Right atrium auricular region (tissue), 2 donors: ENCODE measurements around the gene RUNX3. TPM values are rescaled to one million over a fixed set of nuclear protein-coding genes. Genes with fewer than 3 reads are reported as not detected.

Experiments
- DNase-seq: peaks from one replicate; pipeline ENCODE4 v3.0.0-alpha.2; 2019; ENCODE audit warnings: low spot score
- H3K27ac ChIP-seq, 2 donors: fragments of 200-600 bp; sonication (generic); 1 replicate in 1 of 2; 2 replicates in 1 of 2; pipeline ENCODE4 v1.5.1; 2016 to 2019
- H3K27me3 ChIP-seq, 2 donors: fragments of 200-600 bp; sonication (generic); one replicate each; pipeline versions ENCODE4 v1.5.1 to v1.6.0; 2017 to 2019
- H3K36me3 ChIP-seq: fragments of 200-600 bp; sonication (generic); one replicate; pipeline ENCODE4 v1.5.1; 2016
- H3K4me1 ChIP-seq, 2 donors: fragments of 200-600 bp; sonication (generic); one replicate each; pipeline versions ENCODE4 v1.5.1 to v1.6.0; 2017 to 2019
- H3K4me3 ChIP-seq, 2 donors: fragments of 200-600 bp; sonication (generic); 1 replicate in 1 of 2; 2 replicates in 1 of 2; pipeline ENCODE4 v1.5.1; 2017 to 2019; ENCODE audit warnings: mild to moderate bottlenecking in 1 of 2, moderate library complexity in 1 of 2
- H3K9me3 ChIP-seq, 2 donors: fragments of 200-600 bp; sonication (generic); one replicate each; pipeline ENCODE4 v1.5.1; 2019
- total RNA-seq, 2 donors: library from RNA; depleted of rRNA; stranded (reverse); fragments of >200 nt; gene quantifications; one replicate each; pipeline ENCODE4 v1.1.0, GENCODE V29; 2016
- TF ChIP-seq, protein P1 (sequence below), 2 donors: fragments of 200-600 bp; sonication (generic); IDR thresholded peaks; one replicate each; pipeline ENCODE4 v1.5.1; 2019; ENCODE audit warnings: antibody characterized with exemption in 2 of 2

The RUNX3 gene
- total RNA-seq, 2 donors from 2014 or later = 0.48 to 2.3 TPM

- Histone ChIP-seq H3K4me1 (no peaks in the 10 kb centered on the region), H3K9me3 (no peaks in the 10 kb centered on the region), H3K36me3 (no peaks in the 10 kb centered on the region), H3K27ac (no peak overlapping the region), H3K27me3 (no peaks in the 10 kb centered on the region), H3K4me3 (no peak overlapping the region)
- TF ChIP-seq, protein P1, sequence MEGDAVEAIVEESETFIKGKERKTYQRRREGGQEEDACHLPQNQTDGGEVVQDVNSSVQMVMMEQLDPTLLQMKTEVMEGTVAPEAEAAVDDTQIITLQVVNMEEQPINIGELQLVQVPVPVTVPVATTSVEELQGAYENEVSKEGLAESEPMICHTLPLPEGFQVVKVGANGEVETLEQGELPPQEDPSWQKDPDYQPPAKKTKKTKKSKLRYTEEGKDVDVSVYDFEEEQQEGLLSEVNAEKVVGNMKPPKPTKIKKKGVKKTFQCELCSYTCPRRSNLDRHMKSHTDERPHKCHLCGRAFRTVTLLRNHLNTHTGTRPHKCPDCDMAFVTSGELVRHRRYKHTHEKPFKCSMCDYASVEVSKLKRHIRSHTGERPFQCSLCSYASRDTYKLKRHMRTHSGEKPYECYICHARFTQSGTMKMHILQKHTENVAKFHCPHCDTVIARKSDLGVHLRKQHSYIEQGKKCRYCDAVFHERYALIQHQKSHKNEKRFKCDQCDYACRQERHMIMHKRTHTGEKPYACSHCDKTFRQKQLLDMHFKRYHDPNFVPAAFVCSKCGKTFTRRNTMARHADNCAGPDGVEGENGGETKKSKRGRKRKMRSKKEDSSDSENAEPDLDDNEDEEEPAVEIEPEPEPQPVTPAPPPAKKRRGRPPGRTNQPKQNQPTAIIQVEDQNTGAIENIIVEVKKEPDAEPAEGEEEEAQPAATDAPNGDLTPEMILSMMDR (IDR thresholded peaks at IDR 0.05) = no peak
- no peak for DNase-seq
Measured at GRCh38 chr1:24946861-24947658, 17.0 kb upstream of the RUNX3 start.

DNA sequence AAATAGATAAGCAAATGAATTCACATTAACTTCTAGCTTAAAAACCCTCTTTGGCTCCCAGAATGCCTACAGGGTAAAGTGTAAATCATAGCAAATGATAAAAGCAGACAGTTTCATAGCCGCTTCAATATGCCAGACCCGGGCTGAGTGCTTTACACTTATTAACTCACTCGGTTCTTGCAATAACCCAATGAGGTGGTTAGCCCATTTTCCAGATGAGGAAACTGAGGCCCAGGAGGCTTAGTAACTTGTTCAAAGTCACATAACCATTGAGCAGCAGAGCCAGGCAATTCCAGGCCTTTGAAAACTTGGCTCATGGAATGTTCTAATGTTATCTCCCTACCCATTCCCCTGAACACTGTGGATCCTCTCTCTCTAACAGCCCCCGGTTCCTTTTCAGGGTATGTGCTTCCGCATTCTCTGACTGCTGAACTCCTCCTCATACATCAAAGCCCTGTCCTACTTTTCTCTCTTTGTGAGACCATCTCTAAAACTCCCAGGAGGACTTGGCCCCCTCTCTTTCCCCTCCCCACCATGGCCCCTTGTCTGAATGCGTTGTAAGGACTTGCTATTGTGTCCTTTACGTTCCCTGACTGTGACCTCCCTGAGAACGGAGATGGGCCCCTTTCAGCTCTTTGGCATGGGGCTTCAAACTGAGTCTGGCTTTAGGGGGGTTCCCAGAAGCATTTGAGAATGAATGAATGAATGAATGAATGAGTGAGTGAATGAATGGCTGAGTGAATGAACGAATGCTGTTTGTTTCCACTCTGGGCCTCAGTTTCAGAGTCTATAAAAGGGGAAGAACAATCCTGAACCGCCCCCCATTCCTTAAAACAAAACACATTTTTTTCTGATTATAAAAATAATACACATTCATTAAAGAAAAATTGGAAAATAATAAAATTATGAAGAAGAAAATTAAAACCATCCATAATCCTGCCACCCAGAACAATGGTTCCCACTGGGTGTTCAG is 15.6 kb upstream of the RUNX3 start:
- Histone ChIP-seq H3K27ac (no peak overlapping the region), H3K4me1 (no peaks in the 10 kb centered on the region), H3K9me3 (no peaks in the 10 kb centered on the region), H3K4me3 (no peak overlapping the region), H3K36me3 (no peaks in the 10 kb centered on the region), H3K27me3 (no peaks in the 10 kb centered on the region)
- TF ChIP-seq, protein P1 (IDR thresholded peaks at IDR 0.05) = no peak
- no peak for DNase-seq

DNA sequence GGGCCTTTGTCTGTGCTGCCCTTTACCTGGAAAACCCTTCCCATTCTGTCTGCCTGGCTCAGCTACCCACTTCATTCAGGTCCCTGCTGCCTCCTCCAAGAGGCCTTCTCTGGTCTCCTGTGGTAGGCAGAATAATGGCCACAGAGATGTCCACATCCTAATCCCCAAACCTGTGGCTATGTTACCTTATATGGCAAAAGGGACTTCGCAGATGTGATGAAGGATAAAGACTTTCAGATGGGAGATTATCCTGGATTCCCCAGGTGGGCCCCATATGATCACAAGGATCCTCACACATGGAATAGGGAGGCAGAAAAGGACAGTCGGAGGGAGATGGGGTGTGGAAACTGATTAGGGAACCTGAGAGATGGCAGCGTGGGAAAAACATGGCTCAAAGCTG is 14.2 kb upstream of the RUNX3 start:
- TF ChIP-seq, protein P1 (IDR thresholded peaks at IDR 0.05) = no peak
- DNase-seq = no peak
- H3K36me3 ChIP-seq = no peaks in the 10 kb centered on the region
- no peaks in the 10 kb centered on the region for H3K27me3 ChIP-seq
- no peaks in the 10 kb centered on the region for H3K4me1 ChIP-seq
- no peaks in the 10 kb centered on the region for H3K9me3 ChIP-seq
- H3K4me3 ChIP-seq = no peak overlapping the region
- H3K27ac ChIP-seq = no peak overlapping the region

DNA sequence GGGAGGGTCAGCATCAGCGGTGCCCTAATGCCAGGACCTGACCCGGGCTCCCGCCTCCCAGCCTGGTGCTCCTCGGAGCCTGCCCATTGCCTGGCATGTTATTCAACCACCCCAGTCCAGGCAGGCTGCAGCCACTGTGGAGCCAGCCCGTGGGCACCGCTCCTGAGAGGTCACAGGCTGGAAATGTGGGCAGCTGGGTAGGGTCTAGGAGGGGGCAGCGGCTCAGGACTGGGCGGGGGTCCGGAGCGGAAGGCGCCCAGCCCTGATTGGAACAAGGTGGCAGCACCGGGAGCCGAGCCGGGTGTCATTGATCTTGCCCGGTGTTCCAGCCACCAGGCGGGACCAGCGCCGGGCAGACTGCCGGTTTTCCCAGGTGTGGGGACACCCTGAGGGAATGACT is 12.7 kb upstream of the RUNX3 start:
- Histone ChIP-seq H3K27me3 (no peaks in the 10 kb centered on the region), H3K4me3 (no peak overlapping the region), H3K9me3 (no peaks in the 10 kb centered on the region), H3K36me3 (no peaks in the 10 kb centered on the region), H3K27ac (no peak overlapping the region), H3K4me1 (no peaks in the 10 kb centered on the region)
- TF ChIP-seq, protein P1 (IDR thresholded peaks at IDR 0.05) = no peak
- DNase-seq = no peak

GRCh38 chr1:24941564-24941963 is 11.5 kb upstream of the RUNX3 start:
- Histone ChIP-seq H3K4me1 (no peaks in the 10 kb centered on the region), H3K4me3 (no peak overlapping the region), H3K9me3 (no peaks in the 10 kb centered on the region), H3K36me3 (no peaks in the 10 kb centered on the region), H3K27ac (no peak overlapping the region), H3K27me3 (no peaks in the 10 kb centered on the region)
- DNase-seq = no peak
- TF ChIP-seq, protein P1 (IDR thresholded peaks at IDR 0.05) = no peak
